Loucy (cell line): ENCODE results near the gene FHIT.

Experiments used
- CTCF ChIP-seq: fragments of 200-600 bp; sonication (generic); conservative IDR thresholded peaks from 2 replicates; pipeline ENCODE4 v1.5.1; 2014; ENCODE audit warnings: mild to moderate bottlenecking, antibody characterized with exemption, low read length
- EZH2phosphoT487 ChIP-seq: fragments of 200-600 bp; IDR thresholded peaks from 2 replicates; pipeline ENCODE4 v1.6.1; 2018; ENCODE audit warnings: antibody characterized with exemption, mild to moderate bottlenecking, moderate library complexity, borderline replicate concordance

- TF ChIP-seq CTCF (no peak), EZH2phosphoT487 (no peak)
Measured at GRCh38 chr3:60528651-60529050, 722.6 kb downstream of the FHIT start.
